Glutamatergic neuron (in vitro differentiated cells): ENCODE results near the gene SELENOH. TPM values are rescaled to one million over a fixed set of nuclear protein-coding genes. Genes with fewer than 3 reads are reported as not detected.
"Not testable (repeated sequence)": the region's sequence is repeated elsewhere in the genome, so short reads cannot be mapped to it uniquely, and the experiment has no call there.

ENCODE experiments used
- DNase-seq: peaks from one replicate; pipeline ENCODE4 v3.0.0; 2022
- H3K27ac Mint-ChIP-seq: one replicate; pipeline ENCODE4 v1.8.0; 2020; ENCODE audit warnings: mild to moderate bottlenecking, mixed read lengths, inconsistent platforms; ENCODE audit not compliant: unreplicated experiment
- H3K27me3 Mint-ChIP-seq: one replicate; pipeline ENCODE4 v1.8.0; 2020; ENCODE audit warnings: mild to moderate bottlenecking, moderate library complexity, mixed read lengths, inconsistent platforms; ENCODE audit not compliant: unreplicated experiment
- H3K36me3 Mint-ChIP-seq: one replicate; pipeline ENCODE4 v1.8.0; 2020; ENCODE audit warnings: mild to moderate bottlenecking, mixed read lengths, inconsistent platforms; ENCODE audit not compliant: unreplicated experiment
- H3K4me1 Mint-ChIP-seq: one replicate; pipeline ENCODE4 v1.8.0; 2020; ENCODE audit warnings: mild to moderate bottlenecking, low read depth, mixed read lengths, inconsistent platforms; ENCODE audit not compliant: unreplicated experiment
- H3K4me3 Mint-ChIP-seq: one replicate; pipeline ENCODE4 v1.8.0; 2020; ENCODE audit warnings: mild to moderate bottlenecking, mixed read lengths, inconsistent platforms; ENCODE audit not compliant: unreplicated experiment
- H3K9me3 Mint-ChIP-seq: one replicate; pipeline ENCODE4 v1.8.0; 2020; ENCODE audit warnings: mild to moderate bottlenecking, moderate library complexity, mixed read lengths, inconsistent platforms; ENCODE audit not compliant: unreplicated experiment
- total RNA-seq: library from RNA; stranded (reverse); fragmentation: NEBNext Ultra II Directional; extraction: Animal tissue kit (Norgen Biotek cat#: 25700); gene quantifications from one replicate; pipeline ENCODE4 v1.2.1, GENCODE V29; 2021; ENCODE audit not compliant: unreplicated experiment
- TF ChIP-seq, protein P1 (sequence below): fragments of 200-600 bp; sonication (generic); IDR thresholded peaks from one replicate; pipeline ENCODE4 v1.5.0; 2021; ENCODE audit not compliant: partially characterized antibody, unreplicated experiment

The SELENOH gene
- total RNA-seq, 1 donor from 2014 or later = 98.8 TPM

DNA sequence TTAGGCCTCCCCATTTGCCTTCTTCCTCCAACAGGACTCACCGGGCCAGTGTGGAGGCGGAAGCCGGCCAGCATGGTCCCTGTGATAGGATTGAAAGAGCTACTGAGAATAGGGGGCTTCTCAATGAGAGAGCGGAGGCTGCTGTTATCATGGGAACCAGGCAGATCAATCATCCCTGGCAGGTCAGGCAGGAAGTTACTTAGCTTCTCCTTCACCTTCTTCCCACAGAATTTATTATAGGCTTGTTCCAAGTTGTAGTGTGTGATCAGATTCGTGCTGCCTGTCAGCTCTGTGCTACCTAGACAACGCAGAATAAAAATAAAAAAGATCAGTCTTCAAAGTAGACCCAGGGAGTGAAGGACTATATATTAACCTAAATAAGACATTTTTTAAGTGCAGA, 36.4 kb upstream of the SELENOH start:
- H3K27me3 Mint-ChIP-seq = no peaks in the 10 kb centered on the region
- TF ChIP-seq, protein P1, sequence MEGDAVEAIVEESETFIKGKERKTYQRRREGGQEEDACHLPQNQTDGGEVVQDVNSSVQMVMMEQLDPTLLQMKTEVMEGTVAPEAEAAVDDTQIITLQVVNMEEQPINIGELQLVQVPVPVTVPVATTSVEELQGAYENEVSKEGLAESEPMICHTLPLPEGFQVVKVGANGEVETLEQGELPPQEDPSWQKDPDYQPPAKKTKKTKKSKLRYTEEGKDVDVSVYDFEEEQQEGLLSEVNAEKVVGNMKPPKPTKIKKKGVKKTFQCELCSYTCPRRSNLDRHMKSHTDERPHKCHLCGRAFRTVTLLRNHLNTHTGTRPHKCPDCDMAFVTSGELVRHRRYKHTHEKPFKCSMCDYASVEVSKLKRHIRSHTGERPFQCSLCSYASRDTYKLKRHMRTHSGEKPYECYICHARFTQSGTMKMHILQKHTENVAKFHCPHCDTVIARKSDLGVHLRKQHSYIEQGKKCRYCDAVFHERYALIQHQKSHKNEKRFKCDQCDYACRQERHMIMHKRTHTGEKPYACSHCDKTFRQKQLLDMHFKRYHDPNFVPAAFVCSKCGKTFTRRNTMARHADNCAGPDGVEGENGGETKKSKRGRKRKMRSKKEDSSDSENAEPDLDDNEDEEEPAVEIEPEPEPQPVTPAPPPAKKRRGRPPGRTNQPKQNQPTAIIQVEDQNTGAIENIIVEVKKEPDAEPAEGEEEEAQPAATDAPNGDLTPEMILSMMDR = no peak
- DNase-seq = no peak
- no peak overlapping the region for H3K4me3 Mint-ChIP-seq
- no peaks in the 10 kb centered on the region for H3K9me3 Mint-ChIP-seq
- no peak overlapping the region for H3K27ac Mint-ChIP-seq
- H3K36me3 Mint-ChIP-seq = no peaks in the 10 kb centered on the region
- no peaks in the 10 kb centered on the region for H3K4me1 Mint-ChIP-seq

DNA sequence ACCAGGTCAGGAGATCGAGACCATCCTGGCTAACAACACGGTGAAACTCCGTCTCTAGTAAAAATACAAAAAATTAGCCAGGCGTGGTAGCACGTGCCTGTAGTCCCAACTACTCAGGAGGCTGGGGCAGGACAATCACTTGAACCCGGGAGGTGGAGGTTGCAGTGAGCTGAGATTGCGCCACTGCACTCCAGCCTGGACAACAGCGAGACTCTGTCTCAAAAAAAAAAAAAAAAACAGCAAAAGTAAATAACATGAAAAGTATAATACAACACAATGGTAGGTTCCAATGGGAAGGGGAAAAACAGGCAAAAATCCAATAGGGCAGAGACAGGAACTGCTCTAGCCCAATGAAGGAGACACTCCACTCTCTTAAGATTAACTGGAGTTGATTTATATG, 35.9 kb upstream of the SELENOH start:
- not testable (repeated sequence) for H3K27me3 Mint-ChIP-seq, H3K4me1 Mint-ChIP-seq, H3K9me3 Mint-ChIP-seq, H3K27ac Mint-ChIP-seq, H3K36me3 Mint-ChIP-seq, DNase-seq, H3K4me3 Mint-ChIP-seq

DNA sequence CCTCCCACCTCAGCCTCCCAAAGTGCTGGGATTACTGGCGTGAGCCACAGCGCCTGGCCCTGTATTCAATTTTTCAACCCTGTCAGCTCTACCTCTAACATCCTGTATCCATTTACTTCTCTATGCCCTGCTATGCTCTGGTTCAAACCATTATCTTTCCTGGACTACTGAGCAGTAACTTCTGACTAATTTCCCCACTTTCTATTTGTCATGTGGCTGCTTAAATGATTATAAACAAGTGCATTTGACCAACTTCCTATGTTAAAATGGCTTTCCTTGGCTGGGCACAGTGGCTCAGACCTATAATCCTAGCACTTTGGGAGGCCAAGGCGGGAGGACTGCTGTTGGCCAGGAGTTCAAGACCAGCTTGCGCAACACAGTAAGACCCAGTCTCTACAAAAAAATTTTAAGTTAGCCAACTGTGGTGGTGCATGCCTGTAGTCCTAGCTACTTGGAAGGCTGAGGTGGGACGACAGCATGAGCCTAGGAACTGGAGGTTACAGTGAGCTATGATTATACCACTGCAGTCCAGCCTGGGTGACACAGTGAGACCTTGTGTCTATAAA, 31.4 kb upstream of the SELENOH start:
- Mint-ChIP-seq H3K27me3 (peaks cover 2% of the 10 kb centered on the region), H3K36me3 (no peaks in the 10 kb centered on the region), H3K9me3 (peaks cover 2% of the 10 kb centered on the region), H3K4me1 (peaks cover 16% of the 10 kb centered on the region), H3K27ac (no peak overlapping the region), H3K4me3 (no peak overlapping the region)
- TF ChIP-seq, protein P1 = no peak
- no peak for DNase-seq

DNA sequence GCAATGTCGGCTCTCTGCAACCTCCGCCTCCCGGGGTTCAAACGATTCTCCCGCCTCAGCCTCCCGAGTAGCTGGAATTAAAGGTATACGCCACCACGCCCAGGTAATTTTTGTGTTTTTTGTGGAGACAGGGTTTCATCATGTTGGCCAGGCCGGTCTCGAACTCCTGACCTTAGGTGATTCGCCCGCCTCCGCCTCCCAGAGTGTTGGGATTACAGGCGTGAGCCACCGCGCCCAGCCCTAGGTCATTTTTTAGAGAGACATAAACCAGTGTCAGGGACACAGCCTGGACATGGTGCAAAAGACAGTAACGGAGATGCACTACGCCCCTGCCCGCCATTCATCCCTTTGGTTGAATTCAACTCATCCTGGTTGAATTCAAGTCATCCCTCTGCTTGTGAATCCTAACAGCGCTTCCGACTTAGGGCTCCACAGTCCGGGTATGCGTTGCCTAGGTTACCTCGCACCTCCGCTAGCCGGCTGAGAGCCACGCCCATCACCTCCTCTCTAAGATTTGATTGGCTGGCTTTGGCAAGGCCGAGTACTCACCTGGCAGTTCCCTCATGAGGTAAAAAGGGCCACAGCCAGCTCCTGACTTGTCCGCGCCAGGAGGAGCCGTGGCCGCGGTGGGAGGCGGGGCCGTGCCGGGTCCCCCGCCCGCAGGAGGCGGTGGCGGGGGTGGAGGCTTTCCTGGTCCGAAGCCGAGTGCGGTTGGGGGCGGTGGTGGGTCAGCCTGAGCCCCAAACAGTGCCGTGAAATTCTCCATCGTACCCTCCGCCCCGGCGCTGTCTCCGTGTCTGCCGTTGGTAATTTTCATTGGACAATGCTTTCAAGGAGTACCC, 29.7 kb upstream of the SELENOH start, which contains the start of gene MED19:
Gene MED19, minus strand, starts transcription at position 802 of the 842 bp plus-strand sequence. Its CDS starts 36 bp downstream, at position 766.
- Mint-ChIP-seq H3K36me3 (no peaks in the 10 kb centered on the region), H3K27ac (peak within 1 kb of the TSS; percentile 95), H3K4me1 (peaks cover 16% of the 10 kb centered on the region), H3K9me3 (peaks cover 2% of the 10 kb centered on the region), H3K27me3 (peaks cover 2% of the 10 kb centered on the region), H3K4me3 (peak within 1 kb of the TSS; percentile 99)
- TF ChIP-seq, protein P1 = no peak
- peak; percentile 80 for DNase-seq

- peaks cover 2% of the 10 kb centered on the region for H3K9me3 Mint-ChIP-seq
- peak; percentile 89 for DNase-seq
Observed at GRCh38 chr11:57712256-57713150, 28.8 kb upstream of the SELENOH start, which contains the start of gene TMX2. Gene TMX2 (plus strand): TSS chr11:57712593. CDS start chr11:57712619, 26 bp downstream.

More at GRCh38 chr11:57712256-57713150, 28.8 kb upstream of the SELENOH start, which contains the start of gene TMX2:
- TF ChIP-seq, protein P1 = no peak
- peaks cover 2% of the 10 kb centered on the region for H3K27me3 Mint-ChIP-seq
- H3K4me3 Mint-ChIP-seq = peak within 1 kb of the TSS; percentile 99
- no peaks in the 10 kb centered on the region for H3K36me3 Mint-ChIP-seq
- peaks cover 16% of the 10 kb centered on the region for H3K4me1 Mint-ChIP-seq
- peak within 1 kb of the TSS; percentile 95 for H3K27ac Mint-ChIP-seq
